Gastroesophageal sphincter (tissue), 3 donors: ENCODE data around the gene PTK7.

ENCODE experiments used
- CTCF ChIP-seq, 4 experiments: fragments of 200-600 bp in 2 of 4; fragments of 450-650 bp in 2 of 4; sonication (generic) in 1 of 4; IDR thresholded peaks; one replicate each; pipeline ENCODE4 v1.5.1; 2017 to 2019; ENCODE audit warnings: antibody characterized with exemption in 4 of 4, mild to moderate bottlenecking in 2 of 4, moderate library complexity in 2 of 4
- POLR2AphosphoS5 ChIP-seq: sonication (generic); formaldehyde crosslinking; IDR thresholded peaks from one replicate; pipeline ENCODE4 v1.6.1; 2017; ENCODE audit warnings: antibody characterized with exemption

- TF ChIP-seq CTCF (IDR thresholded peaks at IDR 0.05), result no peak
- no peak for TF ChIP-seq POLR2AphosphoS5
These were observed 21.0 kb downstream of the PTK7 start for GRCh38 chr6:43097098-43097489.
